GM18505 (cell line): ENCODE data around the gene VPS35.
"Not testable (repeated sequence)": the region's sequence is repeated elsewhere in the genome, so short reads cannot be mapped to it uniquely, and the experiment has no call there.

Experiments
- ATAC-seq: cut with Tn5 transposase; IDR thresholded peaks from one replicate; pipeline ENCODE4 v1.9.1; 2021; ENCODE audit not compliant: unreplicated experiment
- POLR2A ChIP-seq: IDR thresholded peaks from 4 replicates; pipeline ENCODE4 v1.6.1; 2011; ENCODE audit warnings: borderline replicate concordance; ENCODE audit not compliant: insufficient read depth, insufficient read length; ENCODE audit errors: extremely low read depth

Gene VPS35

GRCh38 chr16:46673320-46674013 is 15.5 kb downstream of the VPS35 start:
- TF ChIP-seq POLR2A, result no peak
- ATAC-seq, result peak; percentile 76

- TF ChIP-seq POLR2A, result no peak
Observed at GRCh38 chr16:46662123-46662522, 26.9 kb downstream of the VPS35 start.

GRCh38 chr16:46658925-46659324 is 30.1 kb downstream of the VPS35 start:
- peak; percentile 41 for TF ChIP-seq POLR2A
- ATAC-seq, result peak; percentile 93

More at GRCh38 chr16:46662123-46662522, 26.9 kb downstream of the VPS35 start:
- no peak for ATAC-seq

- no peak for ATAC-seq
- TF ChIP-seq POLR2A, result no peak
Observed at GRCh38 chr16:46651305-46651704, 37.7 kb downstream of the VPS35 start.

GRCh38 chr16:46650254-46650623 is 38.7 kb downstream of the VPS35 start:
- TF ChIP-seq POLR2A, result no peak
- no peak for ATAC-seq

- ATAC-seq, result no peak
- TF ChIP-seq POLR2A, result no peak
Observed at GRCh38 chr16:46649588-46650253, 39.3 kb downstream of the VPS35 start.

GRCh38 chr16:46648656-46649055 is 40.3 kb downstream of the VPS35 start:
- ATAC-seq, result no peak
- no peak for TF ChIP-seq POLR2A

- TF ChIP-seq POLR2A, result no peak
- no peak for ATAC-seq
Observed at GRCh38 chr16:46638947-46639925, 49.7 kb downstream of the VPS35 start.

- no peak for TF ChIP-seq POLR2A
- ATAC-seq, result no peak
Observed at GRCh38 chr16:46632778-46633733, 55.9 kb downstream of the VPS35 start.

- no peak for TF ChIP-seq POLR2A
- ATAC-seq, result no peak
Observed at GRCh38 chr16:46629331-46630219, 59.4 kb downstream of the VPS35 start.

- no peak for ATAC-seq
- no peak for TF ChIP-seq POLR2A
Observed at GRCh38 chr16:46627746-46628145, 61.2 kb downstream of the VPS35 start.

GRCh38 chr16:46626681-46627080 is 62.3 kb downstream of the VPS35 start:
- not testable (repeated sequence) for ATAC-seq

GRCh38 chr16:46624862-46625261 is 64.1 kb downstream of the VPS35 start:
- ATAC-seq, result not testable (repeated sequence)

GRCh38 chr16:46623707-46624106 is 65.3 kb downstream of the VPS35 start:
- ATAC-seq, result not testable (repeated sequence)

- not testable (repeated sequence) for ATAC-seq
Observed at GRCh38 chr16:46623246-46623645, 65.7 kb downstream of the VPS35 start.
